AG09319 (cell line): ENCODE data around the gene SLC25A26.
"Not testable (repeated sequence)": the region's sequence is repeated elsewhere in the genome, so short reads cannot be mapped to it uniquely, and the experiment has no call there.

Experiments used
- DNase-seq: peaks from one replicate; pipeline ENCODE4 v3.0.0-alpha.2; 2010; ENCODE audit warnings: low read depth; ENCODE audit errors: extremely low read depth
- TF ChIP-seq, protein P1 (sequence below): IDR thresholded peaks from 2 replicates; pipeline ENCODE4 v1.5.1; 2011; ENCODE audit warnings: low read depth, mild to moderate bottlenecking, inconsistent platforms, low read length, moderate library complexity

SLC25A26 gene

DNA sequence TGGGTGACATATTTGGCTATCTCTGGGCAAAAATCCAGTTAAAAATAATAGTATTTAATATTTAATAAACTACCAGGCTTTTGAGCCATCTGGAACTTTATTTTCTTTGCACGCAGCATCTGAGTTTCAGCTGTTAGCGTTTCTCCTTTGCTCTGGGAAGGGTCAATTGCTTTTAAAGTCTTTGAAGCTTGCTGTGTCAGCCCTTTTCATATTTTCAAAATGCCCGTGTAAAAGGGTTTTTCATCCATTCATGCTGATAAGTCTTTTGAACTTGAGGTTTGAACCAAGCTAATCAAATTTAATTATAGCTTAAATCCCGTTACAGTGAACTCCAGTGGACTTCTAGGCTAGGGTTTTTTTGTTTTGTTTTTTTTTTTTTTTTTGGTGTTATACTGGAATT is 79.1 kb downstream of the SLC25A26 start:
- TF ChIP-seq, protein P1, sequence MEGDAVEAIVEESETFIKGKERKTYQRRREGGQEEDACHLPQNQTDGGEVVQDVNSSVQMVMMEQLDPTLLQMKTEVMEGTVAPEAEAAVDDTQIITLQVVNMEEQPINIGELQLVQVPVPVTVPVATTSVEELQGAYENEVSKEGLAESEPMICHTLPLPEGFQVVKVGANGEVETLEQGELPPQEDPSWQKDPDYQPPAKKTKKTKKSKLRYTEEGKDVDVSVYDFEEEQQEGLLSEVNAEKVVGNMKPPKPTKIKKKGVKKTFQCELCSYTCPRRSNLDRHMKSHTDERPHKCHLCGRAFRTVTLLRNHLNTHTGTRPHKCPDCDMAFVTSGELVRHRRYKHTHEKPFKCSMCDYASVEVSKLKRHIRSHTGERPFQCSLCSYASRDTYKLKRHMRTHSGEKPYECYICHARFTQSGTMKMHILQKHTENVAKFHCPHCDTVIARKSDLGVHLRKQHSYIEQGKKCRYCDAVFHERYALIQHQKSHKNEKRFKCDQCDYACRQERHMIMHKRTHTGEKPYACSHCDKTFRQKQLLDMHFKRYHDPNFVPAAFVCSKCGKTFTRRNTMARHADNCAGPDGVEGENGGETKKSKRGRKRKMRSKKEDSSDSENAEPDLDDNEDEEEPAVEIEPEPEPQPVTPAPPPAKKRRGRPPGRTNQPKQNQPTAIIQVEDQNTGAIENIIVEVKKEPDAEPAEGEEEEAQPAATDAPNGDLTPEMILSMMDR: no peak
- DNase-seq: no peak

DNA sequence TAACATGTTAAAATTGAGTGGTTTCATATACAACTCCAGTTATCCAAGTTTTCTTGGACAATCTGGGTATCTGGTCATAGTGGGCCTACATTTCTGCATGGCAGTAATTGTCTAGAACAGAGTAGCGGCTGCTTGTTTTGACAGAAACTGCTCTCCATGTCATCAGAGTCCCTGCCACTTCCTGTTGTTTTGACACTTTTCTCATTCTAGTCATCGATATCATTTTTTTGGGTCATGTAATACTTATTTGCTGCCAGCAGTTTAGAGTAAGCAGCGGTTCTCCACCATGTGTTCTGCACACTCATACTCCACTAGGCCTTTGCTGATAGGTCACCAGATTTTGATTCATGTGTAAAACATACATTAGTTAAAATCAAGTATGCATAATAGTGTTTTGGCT is 81.5 kb downstream of the SLC25A26 start:
- no peak for DNase-seq
- TF ChIP-seq, protein P1: no peak

DNA sequence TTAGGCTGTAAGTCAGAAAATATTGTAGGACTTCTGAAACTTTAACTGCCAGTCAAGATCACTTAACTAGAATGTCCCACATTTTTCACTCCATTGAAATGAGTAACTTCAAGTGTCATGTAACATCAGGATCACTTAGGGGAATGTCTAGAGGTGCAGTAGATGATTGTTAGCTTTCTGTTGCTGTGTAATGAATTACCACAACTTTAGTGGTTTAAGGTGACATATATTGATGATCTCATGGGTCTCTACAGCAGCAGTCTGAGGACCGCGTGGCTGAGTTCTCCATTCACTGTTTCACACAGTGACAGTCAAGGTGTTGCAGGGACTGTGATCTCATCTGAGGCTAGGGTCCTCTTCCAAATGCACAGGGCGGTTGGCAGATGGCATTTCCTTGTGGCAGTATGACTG is 82.7 kb downstream of the SLC25A26 start:
- DNase-seq: no peak
- TF ChIP-seq, protein P1: no peak

DNA sequence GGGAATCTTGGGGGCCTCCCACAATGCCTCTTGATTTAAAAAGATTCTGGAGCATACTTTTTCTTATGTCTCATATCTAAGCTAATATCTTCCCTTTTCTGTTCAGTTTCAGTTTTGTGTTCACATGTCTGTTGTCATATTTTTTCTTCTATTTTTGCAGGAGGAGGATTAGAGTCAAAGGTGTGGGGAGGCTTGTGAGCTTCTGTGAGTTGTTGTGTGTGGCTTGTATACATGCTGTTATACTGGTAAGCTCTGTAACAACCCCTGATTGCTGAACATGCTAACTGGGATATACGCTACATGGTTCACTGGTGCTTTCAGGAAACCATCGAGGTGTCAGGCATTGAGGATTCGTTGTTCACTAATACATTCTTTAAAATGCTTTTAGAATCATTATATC is 83.5 kb downstream of the SLC25A26 start:
- TF ChIP-seq, protein P1: no peak
- no peak for DNase-seq

DNA sequence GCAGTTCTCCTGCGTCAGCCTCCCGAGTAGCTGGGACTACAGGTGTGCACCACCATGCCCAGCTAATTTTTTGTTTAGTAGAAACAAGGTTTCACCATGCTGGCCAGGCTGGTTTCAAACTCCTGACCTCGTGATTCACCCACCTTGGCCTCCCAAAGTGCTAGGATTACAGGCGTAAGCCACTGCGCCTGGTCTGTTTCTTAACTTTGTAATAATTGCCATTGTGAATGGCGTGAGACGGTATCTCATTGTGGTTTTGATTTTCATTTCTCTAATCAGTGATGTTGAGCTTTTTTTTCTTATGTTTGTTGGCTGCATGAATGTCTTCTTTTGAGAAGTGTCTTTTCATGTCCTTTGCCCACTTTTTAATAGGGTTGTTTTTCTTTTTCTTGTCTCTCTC is 85.3 kb downstream of the SLC25A26 start:
- not testable (repeated sequence) for DNase-seq

DNA sequence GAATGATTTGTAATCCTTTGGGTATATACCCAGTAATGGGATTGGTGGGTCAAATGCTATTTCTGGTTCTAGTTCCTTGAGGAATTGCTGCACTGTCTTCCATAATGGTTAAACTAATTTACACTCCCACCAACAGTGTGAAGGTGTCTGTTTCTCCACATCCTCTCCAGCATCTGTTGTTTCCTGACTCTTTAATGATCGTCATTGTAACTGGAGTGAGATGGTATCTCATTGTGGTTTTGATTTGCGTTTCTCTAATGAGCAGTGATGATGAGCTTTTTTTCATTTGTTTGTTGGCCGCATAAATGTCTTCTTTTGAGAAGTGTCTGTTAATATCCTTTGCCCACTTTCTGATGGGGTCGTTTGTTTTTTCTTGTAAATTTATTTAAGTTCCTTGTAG is 86.2 kb downstream of the SLC25A26 start:
- not testable (repeated sequence) for DNase-seq

DNA sequence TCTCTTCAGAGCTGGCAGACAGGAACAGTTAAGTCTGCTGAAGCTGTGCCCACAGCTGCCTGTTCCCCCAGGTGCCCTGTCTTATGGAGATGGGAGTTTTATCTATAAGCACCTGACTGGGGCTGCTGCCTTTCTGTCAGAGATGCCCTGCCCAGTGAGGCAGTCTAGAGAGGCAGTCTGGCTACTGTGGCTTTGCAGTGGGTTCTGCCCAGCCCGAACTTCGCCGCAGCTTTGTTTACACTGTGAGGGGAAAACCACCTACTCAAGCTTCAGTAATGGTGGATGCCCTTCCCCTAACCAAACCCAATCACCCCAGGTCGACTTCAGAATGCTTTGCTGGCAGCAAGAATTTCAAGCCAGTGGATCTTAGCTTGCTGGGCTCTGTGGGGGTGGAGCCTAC is 91.2 kb downstream of the SLC25A26 start:
- TF ChIP-seq, protein P1: no peak
- DNase-seq: no peak

DNA sequence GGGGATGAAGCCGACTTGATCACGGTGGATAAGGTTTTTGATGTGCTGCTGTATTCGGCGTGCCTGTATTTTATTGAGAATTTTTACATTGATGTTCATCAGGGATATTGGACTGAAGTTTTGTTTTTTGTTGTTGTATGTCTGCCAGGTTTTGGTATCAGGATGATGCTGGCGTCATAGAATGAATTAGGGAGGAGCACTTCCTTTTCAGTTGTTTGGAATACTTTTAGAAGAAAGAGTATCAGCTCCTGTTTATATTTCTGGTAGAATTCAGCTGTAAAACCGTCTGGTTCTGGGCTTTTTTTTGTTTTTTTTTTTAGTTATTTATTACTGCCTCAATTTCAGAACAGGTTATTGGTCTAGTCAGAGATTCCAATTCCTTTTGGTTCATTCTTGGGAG is 93.7 kb downstream of the SLC25A26 start:
- DNase-seq: no peak
- TF ChIP-seq, protein P1: no peak

DNA sequence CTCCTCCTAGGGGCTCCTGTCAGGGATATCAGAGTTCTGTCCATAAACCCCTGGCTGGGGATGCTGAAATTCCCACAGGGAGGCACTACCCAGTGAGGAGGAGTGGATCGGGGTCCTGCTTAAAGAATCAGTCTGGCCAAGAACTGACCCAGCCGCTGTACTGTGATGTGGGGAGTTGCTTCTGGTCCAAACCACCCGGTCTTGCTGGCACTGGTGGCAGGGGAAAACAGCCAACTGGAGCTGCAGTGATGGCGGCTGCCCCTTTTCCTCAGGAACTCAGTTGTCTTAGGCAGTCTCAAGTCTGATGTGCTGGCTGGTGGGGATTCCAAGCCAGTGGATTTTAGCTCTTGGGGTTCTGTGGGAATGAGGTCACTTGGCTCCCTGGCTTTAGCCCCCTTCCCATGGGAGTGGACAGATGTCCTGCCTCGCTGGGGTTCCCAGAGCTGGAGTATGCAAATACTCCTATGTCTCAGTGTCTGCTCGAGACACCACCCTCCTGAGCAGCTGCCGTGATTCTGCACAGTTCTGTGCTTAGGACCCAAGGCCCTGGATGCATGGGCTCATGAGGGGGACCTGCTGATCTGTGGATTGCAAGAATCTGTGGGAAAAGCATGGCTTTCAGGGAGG is 97.1 kb downstream of the SLC25A26 start:
- DNase-seq: no peak
- TF ChIP-seq, protein P1: no peak
